ENCODE measurements around the gene TNFRSF6B.

DNA sequence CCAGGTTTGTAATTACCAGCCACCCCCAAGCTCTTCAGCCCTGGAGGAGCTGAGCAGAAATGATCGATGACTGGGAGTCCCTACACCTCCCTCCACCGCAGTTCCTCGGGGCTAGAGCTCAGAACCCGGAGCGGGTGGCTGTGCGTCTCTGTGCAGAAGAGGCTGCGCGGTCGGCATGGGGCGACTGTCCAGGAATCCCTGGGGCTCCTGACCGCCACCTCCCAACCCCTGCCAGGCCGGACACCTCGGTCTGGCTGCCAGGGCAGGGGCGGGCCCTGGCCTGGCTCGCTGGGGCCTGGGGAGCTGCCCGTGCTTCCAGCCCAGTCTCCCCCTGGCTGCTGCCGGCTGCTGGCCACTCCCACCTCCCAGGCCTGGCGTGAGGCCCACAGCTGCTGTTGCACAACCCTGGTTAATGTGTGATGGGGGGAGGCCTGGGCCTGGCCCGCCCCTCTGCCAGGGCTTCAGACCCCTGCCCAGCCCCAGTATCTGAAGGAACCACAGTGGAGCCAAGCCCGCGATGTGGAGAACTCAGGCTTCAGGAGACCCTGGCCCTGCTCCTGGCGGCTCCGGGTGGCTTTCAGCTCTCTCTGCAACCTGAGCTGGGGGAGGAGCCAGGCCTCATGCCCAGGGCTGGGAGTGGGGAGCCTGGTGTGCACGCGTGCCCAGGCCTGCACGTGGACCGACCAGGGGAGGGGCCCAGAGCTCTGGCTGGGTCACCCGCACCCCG lies 44.3 kb downstream of the TNFRSF6B start:
- peak in 2 of 3 donors; percentile 19 to 68 for TF ChIP-seq POLR2AphosphoS5 (IDR thresholded peaks at IDR 0.05)
- TF ChIP-seq, protein P1, sequence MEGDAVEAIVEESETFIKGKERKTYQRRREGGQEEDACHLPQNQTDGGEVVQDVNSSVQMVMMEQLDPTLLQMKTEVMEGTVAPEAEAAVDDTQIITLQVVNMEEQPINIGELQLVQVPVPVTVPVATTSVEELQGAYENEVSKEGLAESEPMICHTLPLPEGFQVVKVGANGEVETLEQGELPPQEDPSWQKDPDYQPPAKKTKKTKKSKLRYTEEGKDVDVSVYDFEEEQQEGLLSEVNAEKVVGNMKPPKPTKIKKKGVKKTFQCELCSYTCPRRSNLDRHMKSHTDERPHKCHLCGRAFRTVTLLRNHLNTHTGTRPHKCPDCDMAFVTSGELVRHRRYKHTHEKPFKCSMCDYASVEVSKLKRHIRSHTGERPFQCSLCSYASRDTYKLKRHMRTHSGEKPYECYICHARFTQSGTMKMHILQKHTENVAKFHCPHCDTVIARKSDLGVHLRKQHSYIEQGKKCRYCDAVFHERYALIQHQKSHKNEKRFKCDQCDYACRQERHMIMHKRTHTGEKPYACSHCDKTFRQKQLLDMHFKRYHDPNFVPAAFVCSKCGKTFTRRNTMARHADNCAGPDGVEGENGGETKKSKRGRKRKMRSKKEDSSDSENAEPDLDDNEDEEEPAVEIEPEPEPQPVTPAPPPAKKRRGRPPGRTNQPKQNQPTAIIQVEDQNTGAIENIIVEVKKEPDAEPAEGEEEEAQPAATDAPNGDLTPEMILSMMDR (IDR thresholded peaks at IDR 0.05): peak in 1 of 2 donors; percentile 40
- TF ChIP-seq EP300 (IDR thresholded peaks at IDR 0.05): no peak
- no peak for TF ChIP-seq POLR2A (IDR thresholded peaks at IDR 0.05)

Measured in suprapubic skin (tissue), 4 donors.